ENCODE results near the gene TBC1D1. TPM values are rescaled to one million over a fixed set of nuclear protein-coding genes. Genes with fewer than 3 reads are reported as not detected.

TBC1D1 gene
- total RNA-seq, 1 experiment from 2014 or later, result 106 TPM

GRCh38 chr4:37985730-37986275 lies 94.9 kb downstream of the TBC1D1 start:
- no peak for TF ChIP-seq CTCF (conservative IDR thresholded peaks at IDR 0.05)
- TF ChIP-seq EZH2 (IDR thresholded peaks at IDR 0.05; ENCODE audit: low read depth), result no peak
- H3K4me1 ChIP-seq (replicated peaks; ENCODE audit: insufficient read depth), result peaks cover 55% of the 10 kb centered on the region
- H3K36me3 ChIP-seq (ENCODE audit: low read depth), result no peaks in the 10 kb centered on the region
- H3K4me3 ChIP-seq, result no peak overlapping the region
- H4K20me1 ChIP-seq (ENCODE audit: insufficient read depth), result no peaks in the 10 kb centered on the region
- no peaks in the 10 kb centered on the region for H3K27me3 ChIP-seq (ENCODE audit: insufficient read depth, low read depth)
- no peak for DNase-seq
- H2AFZ ChIP-seq, result no peak overlapping the region
- ChIA-PET CTCF (no interaction called here), POLR2A (ENCODE audit: unreplicated experiment) (no interaction called here)
- intact Hi-C loops (cut with micrococcal nuclease; ENCODE audit: unreplicated experiment), result loop anchor here (10.0 kb wide), 1 partner anchor 531 kb away; a partner anchor contains a TSS
- H3K27ac ChIP-seq, result no peak overlapping the region
- BruUV-seq (replicated peaks), result no TSS peak
- peaks cover 28% of the 10 kb centered on the region for H3F3A ChIP-seq (ENCODE audit: insufficient read depth, low read depth)
- H3K4me2 ChIP-seq, result no peak overlapping the region
- H3K9me2 ChIP-seq (ENCODE audit: insufficient read depth), result no peaks in the 10 kb centered on the region
- H3K79me2 ChIP-seq (ENCODE audit: low read depth), result peaks cover 79% of the 10 kb centered on the region
- H3K9me3 ChIP-seq (ENCODE audit: insufficient read depth, low read depth), result no peaks in the 10 kb centered on the region

- Histone ChIP-seq H3K36me3 (ENCODE audit: low read depth) (no peaks in the 10 kb centered on the region), H3K27me3 (ENCODE audit: insufficient read depth, low read depth) (no peaks in the 10 kb centered on the region), H4K20me1 (ENCODE audit: insufficient read depth) (no peaks in the 10 kb centered on the region), H3K4me2 (peak overlapping the region; percentile 65), H2AFZ (no peak overlapping the region), H3K9me3 (ENCODE audit: insufficient read depth, low read depth) (no peaks in the 10 kb centered on the region), H3F3A (ENCODE audit: insufficient read depth, low read depth) (peaks cover 22% of the 10 kb centered on the region), H3K9me2 (ENCODE audit: insufficient read depth) (no peaks in the 10 kb centered on the region), H3K79me2 (ENCODE audit: low read depth) (peaks cover 70% of the 10 kb centered on the region), H3K4me3 (no peak overlapping the region; the same call in 1 of the 2 replicates), H3K4me1 (replicated peaks; ENCODE audit: insufficient read depth) (peaks cover 40% of the 10 kb centered on the region), H3K27ac (peak overlapping the region; percentile 65)
- ChIA-PET CTCF (interaction anchor here (1.0 kb wide), 1 partner anchor 10 kb away, joined by 3 read pairs; no protein-coding TSS in a partner anchor), POLR2A (ENCODE audit: unreplicated experiment) (interaction anchor here (0.6 to 0.7 kb wide), 3 partner anchors 10 to 167 kb away, joined by 3 to 4 read pairs (median 4); no protein-coding TSS in a partner anchor)
- no peak for TF ChIP-seq CTCF (conservative IDR thresholded peaks at IDR 0.05)
- no peak for TF ChIP-seq EZH2 (IDR thresholded peaks at IDR 0.05; ENCODE audit: low read depth)
- intact Hi-C loops (cut with micrococcal nuclease; ENCODE audit: unreplicated experiment), result loop anchor here (10.0 kb wide), 1 partner anchor 534 kb away; a partner anchor contains a TSS
- peak; percentile 66 to 88 for DNase-seq
- no TSS peak for BruUV-seq (replicated peaks)
Measured at GRCh38 chr4:37988670-37989069, 97.8 kb downstream of the TBC1D1 start.

- Histone ChIP-seq H3K4me3 (no peak overlapping the region), H3K9me3 (ENCODE audit: insufficient read depth, low read depth) (no peaks in the 10 kb centered on the region), H2AFZ (no peak overlapping the region), H3K36me3 (ENCODE audit: low read depth) (no peaks in the 10 kb centered on the region), H4K20me1 (ENCODE audit: insufficient read depth) (no peaks in the 10 kb centered on the region), H3K4me1 (replicated peaks; ENCODE audit: insufficient read depth) (peaks cover 45% of the 10 kb centered on the region), H3K27me3 (ENCODE audit: insufficient read depth, low read depth) (no peaks in the 10 kb centered on the region), H3K27ac (peak overlapping the region; percentile 65), H3K4me2 (peak overlapping the region; percentile 65), H3K79me2 (ENCODE audit: low read depth) (peaks cover 65% of the 10 kb centered on the region), H3K9me2 (ENCODE audit: insufficient read depth) (no peaks in the 10 kb centered on the region), H3F3A (ENCODE audit: insufficient read depth, low read depth) (peaks cover 22% of the 10 kb centered on the region)
- DNase-seq, result no peak
- POLR2A ChIA-PET (ENCODE audit: unreplicated experiment), result no interaction called here
- intact Hi-C loops (cut with micrococcal nuclease; ENCODE audit: unreplicated experiment), result loop anchor here (10.0 kb wide), 1 partner anchor 535 kb away; a partner anchor contains a TSS
- BruUV-seq (replicated peaks), result no TSS peak
- CTCF ChIA-PET, result no interaction called here
- TF ChIP-seq EZH2 (IDR thresholded peaks at IDR 0.05; ENCODE audit: low read depth) (no peak), CTCF (conservative IDR thresholded peaks at IDR 0.05) (no peak)
Measured at GRCh38 chr4:37989398-37990260, 98.7 kb downstream of the TBC1D1 start.

Data from PC-9 (cell line).